GM19351 (cell line): ENCODE results near the gene IL12B.
"Not testable (repeated sequence)": the region's sequence is repeated elsewhere in the genome, so short reads cannot be mapped to it uniquely, and the experiment has no call there.

ENCODE experiments used
- ATAC-seq: cut with Tn5 transposase; IDR thresholded peaks from one replicate; pipeline ENCODE4 v1.9.1; 2021; ENCODE audit warnings: mild to moderate bottlenecking, moderate library complexity; ENCODE audit not compliant: unreplicated experiment

Gene IL12B

DNA sequence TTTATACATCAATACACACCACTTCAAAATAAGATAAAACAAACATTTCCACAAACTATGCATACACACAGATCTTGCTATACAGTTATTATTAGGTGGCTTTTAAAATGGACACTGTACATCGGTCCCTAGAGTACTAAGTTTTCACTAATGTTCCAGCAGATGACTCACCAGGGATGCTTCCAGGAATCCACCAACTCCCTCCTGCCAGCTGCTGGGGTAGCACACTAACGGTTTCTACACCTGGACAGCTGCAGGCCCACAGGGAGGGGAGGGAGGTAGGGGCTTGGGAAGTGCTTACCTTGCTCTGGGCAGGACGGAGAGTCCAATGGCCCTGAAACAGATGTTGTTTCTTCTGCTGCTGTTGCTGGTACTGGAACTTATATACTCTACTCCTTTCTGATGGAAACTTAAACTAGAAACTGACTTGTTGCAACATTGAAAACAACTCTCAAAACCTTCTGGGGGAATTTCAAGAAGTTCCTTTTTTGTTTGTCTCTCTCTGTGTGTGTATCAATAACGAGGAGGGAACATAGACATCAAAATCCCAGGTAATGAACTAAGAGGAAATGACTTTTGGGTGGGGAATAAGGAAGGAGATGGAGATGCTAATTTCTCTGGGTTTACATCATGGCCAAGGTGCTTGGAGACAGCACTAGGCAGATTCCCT, at the start of gene IL12B:
Gene IL12B, minus strand, starts transcription at position 357 of the 670 bp plus-strand sequence. CDS start 3,705 bp downstream, outside the sequence.
- ATAC-seq = no peak

DNA sequence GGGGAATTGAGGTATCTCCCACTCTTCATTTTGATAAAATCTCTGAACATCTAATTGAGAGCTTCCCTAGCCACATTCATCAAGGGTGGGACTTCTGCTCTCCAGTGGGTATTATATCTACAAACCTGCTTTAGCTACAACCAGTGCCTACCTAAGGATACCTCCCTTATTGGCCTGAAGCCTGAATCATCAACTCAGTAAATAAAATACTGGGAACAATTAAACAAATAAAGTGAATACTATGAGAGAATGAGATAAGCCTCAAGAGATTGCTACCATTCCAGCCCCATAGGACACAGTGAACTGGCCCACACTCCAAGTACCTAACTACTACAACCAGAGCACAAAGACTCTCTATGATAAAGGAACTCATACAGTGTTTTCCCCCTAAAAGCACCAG, 47.4 kb upstream of the IL12B start:
- ATAC-seq = no peak

GRCh38 chr5:159367866-159368265, 37.6 kb upstream of the IL12B start:
- ATAC-seq = not testable (repeated sequence)

DNA sequence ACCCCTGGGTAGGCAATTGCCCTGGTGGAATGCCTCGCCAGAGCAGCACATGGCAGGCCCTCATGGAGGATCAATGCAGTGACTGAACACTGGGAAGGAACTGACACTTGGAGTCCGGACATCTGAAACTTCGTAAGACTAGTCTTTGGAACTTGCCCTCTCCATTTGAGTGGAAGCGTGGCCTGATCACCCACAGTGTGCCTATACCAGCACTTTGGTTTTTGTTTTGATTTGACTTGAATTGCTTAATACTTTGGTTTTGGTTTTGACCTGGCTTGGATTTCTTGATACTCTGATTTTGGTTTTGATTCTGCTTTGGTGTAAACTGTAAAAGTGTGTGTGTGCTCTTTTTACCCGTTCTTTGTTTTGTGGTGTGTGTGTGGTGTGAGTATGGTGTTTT, 36.5 kb upstream of the IL12B start:
- not testable (repeated sequence) for ATAC-seq

DNA sequence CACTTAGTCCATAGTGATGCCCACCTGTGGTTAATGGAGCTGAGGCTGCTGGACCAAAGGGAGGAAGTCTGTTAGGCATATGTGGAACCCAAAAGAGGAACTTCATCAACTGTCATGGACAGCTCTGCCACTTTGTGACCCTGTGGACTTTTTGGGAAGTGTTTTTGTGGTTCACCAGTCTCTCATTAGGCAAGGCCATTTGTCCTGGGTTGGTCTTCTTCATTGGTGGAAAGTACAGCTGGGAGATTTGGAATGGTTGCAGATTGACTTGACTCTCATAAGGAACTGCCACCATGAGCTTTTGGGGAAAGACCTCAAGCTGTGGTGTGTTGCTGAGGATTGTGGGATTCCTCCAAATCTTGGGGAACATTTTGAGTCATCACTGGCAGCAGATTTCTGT, 31.9 kb upstream of the IL12B start:
- no peak for ATAC-seq

DNA sequence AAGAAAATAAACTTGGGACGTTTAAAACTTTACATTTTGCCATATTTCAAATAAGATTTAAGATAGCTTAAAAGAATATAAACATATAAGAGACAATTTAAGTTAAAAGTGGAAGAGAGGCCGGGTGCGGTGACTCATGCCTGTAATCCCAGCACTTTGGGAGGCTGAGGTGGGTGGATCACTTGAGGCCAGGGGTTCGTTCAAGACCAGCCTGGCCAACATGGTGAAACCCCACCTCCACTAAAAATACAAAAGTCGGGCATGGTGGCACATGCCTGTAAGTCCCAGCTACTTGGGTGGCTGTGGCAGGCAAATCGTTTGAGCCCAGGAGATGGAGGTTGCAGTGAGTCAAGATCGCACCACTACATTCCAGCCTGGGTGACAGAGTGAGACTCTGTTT, 29.6 kb upstream of the IL12B start:
- ATAC-seq = not testable (repeated sequence)

GRCh38 chr5:159359408-159359807, 29.1 kb upstream of the IL12B start:
- ATAC-seq = no peak

- ATAC-seq = no peak
Observed at GRCh38 chr5:159353661-159354252, 23.5 kb upstream of the IL12B start.

GRCh38 chr5:159350644-159351043, 20.4 kb upstream of the IL12B start:
- not testable (repeated sequence) for ATAC-seq

DNA sequence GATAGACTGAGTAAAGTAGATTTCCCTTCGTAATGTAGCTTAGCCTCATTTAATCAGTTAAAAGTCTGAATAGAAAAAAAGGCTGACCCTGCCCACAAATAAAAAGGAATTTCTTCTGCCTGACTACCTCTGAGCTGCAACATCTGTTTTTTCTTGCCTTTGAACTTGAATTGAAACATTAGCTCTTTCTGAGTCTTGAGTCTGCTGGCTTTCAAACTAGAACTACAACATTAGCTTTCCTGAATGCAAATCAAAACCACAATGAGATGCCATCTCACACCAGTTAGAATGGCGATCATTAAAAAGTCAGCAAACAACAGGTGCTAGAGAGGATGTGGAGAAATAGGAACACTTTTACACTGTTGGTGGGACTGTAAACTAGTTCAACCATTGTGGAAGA, 19.9 kb upstream of the IL12B start:
- ATAC-seq = not testable (repeated sequence)

GRCh38 chr5:159345861-159346260, 15.6 kb upstream of the IL12B start:
- ATAC-seq = no peak

DNA sequence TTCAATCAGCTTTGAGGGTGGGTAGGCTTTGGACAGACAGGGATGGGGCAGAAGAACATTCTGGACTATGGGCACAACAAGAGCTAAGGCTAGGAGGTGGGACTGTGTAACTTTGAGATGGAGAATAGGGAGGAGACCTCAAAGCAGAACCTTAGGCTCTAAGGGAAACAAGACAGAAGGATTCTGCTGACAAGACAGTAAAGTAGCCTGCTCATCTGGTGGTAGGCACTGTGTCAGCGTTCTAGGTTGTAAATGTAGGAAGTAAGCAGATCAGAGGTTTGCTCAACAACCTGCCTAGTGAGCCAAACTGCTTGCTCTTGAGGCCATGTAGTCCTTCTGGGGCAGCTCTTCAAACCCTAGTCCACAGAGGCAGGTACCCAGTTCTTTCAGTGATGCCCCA, 15.0 kb upstream of the IL12B start:
- no peak for ATAC-seq

GRCh38 chr5:159343295-159344094, 13.2 kb upstream of the IL12B start:
- peak; percentile 44 for ATAC-seq

DNA sequence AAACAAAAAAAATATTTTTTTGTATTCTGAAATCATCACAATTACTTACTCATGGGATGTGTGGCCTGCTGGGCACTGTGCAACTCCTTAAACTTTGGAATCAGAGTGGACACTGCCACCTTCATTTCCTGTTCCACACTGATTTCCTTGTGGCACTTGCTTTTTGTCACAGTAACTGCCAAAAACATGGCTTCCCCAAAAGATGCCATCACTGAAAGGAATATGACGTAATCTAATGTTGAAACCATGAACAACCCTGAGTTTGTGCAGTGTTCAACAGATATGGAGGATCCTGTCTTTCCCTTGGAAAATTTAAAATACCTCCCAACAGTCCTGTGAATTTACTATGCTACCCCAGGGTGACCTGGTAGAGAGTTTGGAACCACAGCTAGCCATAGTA, 12.6 kb upstream of the IL12B start:
- ATAC-seq = no peak

DNA sequence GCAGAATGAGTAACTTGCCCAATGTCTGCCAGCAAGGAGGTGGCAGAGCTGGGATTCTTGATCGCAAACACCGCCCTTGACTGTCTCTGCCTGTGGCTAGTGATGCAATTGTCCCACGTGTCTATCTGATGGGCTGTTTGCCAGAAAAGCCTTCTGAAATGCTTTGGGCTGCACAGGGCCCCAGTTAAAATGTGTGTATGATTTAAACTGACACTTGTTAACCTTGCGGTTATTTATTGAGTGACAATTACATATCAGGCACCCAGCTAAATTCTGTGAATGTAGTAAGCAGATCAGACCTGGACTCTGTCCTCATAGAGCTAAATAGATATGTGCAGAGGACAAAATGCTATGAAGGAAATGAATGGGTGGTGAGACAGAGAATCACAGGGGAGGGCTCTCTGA, 11.6 kb upstream of the IL12B start:
- no peak for ATAC-seq

DNA sequence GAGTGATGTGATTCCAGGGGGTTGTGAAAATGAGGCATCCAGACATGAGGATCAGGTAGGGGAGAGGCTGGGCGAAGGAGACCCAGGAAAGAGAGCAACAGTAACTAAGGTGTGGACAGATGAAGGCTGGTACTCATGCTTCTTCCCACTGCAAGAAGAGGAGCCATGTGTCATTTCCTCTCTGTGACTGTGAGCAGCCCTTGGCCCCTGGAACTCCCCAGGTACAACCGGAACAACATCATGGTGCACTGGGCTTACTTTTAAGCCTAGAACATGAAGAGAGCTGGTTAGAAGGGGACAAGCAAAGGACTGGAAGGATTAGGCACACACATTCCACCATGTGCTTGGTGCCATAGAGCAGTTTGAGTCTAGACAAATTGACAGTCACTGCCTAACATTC, 10.9 kb upstream of the IL12B start:
- ATAC-seq = no peak

DNA sequence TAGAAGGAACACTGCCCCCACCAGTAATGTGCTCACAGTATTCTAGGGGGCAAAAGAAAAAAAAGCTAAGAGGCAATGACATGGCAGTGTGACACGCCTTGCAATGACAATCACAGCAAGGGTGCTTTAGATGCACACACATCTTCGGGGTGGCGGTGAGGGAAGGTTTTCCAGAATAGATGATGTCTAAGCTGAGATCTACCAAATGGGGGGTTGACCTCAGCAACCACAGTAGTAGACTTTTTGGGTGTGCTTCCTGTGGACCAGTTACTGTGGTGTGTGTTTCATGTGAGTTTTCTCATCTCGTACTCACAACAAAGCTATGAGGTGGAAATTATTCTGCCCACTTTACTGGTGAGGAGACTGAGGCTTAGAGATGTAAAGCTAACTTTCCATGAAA, 10.2 kb upstream of the IL12B start:
- ATAC-seq = no peak

DNA sequence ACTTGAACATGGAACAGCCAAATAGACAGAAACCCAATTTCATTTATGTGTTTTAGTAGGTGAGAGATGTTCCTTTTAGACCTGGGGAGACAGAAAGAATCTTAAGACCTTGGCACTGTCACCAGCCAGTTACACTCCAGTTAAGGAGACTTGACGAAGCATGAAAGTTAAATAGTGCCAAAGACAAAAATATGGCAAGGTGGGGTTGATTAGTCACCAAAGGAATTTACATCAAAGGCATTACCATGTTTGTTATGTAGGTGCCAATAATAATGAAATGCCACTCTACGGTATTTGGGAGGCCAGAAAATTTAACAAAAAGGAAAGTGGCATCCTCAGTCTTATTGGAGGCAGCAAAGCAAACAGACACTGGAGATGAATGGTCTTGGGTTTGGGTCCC, 9.2 kb upstream of the IL12B start:
- ATAC-seq = no peak

- no peak for ATAC-seq
Observed at GRCh38 chr5:159338118-159338517, 7.8 kb upstream of the IL12B start.

DNA sequence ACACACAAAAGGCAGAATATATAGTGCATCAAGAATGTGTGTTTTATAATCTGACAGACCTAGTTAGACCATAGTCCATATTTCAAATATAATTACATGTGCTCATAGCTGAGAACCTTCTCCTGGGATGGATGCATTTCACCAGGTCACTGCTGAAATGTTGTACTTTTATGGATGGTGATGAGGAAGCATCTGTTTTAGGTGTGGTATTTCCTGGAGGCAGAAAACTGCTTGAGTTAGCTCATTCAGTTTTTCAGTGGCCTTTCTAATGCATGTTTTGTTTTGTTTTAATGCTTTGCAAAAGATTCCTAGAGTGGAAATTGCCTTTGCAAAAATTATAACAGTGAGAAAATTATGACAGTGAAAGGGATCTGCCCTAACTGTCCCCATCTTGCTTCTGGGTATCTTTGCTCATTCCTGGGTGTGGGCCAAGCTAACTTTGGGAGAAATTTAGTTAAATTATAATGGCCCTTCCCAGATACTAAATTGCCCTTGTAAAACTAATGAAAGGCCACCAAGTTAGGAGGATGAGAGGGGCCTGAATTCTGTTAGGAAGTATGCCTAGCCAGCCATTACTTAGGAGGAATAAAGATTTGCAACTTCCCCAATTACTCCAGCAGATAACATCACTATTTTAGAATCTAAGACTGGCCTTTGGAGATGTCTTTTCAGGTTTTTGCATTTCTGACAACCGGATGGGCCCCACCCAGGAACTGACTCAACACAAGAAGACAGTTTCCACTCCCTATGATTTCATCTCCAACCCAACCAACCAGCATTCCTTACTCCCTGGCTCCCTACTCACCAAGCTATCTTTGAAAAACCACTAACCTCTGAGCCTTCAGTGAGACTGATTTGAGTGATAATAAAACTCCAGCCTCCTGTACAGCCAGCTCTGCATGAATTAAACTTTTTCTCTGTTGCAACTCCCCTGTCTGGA, 7.0 kb upstream of the IL12B start:
- ATAC-seq = no peak

- ATAC-seq = no peak
Observed at GRCh38 chr5:159336586-159336985, 6.3 kb upstream of the IL12B start.
